Testis (tissue), 3 donors: Measurements from ENCODE around the gene MPRIP. TPM values are rescaled to one million over a fixed set of nuclear protein-coding genes. Genes with fewer than 3 reads are reported as not detected.
A peak's percentile ranks its signal among the peaks of the same experiment; 100 is the strongest.

ENCODE experiments used
- DNase-seq: peaks from one replicate; pipeline ENCODE4 v3.0.0-alpha.2; 2019
- H3K27ac ChIP-seq, 2 donors: fragments of 200-600 bp; sonication (generic); one replicate each; pipeline ENCODE4 v1.5.1; 2019
- H3K27me3 ChIP-seq: fragments of 200-600 bp; sonication (generic); one replicate; pipeline ENCODE4 v1.5.1; 2019
- H3K36me3 ChIP-seq: fragments of 200-600 bp; sonication (generic); one replicate; pipeline ENCODE4 v1.5.1; 2017; ENCODE audit warnings: low read depth; ENCODE audit errors: missing control alignments
- H3K4me1 ChIP-seq: fragments of 200-600 bp; sonication (generic); one replicate; pipeline ENCODE4 v1.5.1; 2019
- H3K4me3 ChIP-seq, 2 donors: fragments of 200-600 bp; sonication (generic); one replicate each; pipeline ENCODE4 v1.5.1; 2017 to 2019
- H3K9me3 ChIP-seq: fragments of 200-600 bp; sonication (generic); one replicate; pipeline ENCODE4 v1.5.1; 2017
- POLR2A ChIP-seq: fragments of 450-650 bp; IDR thresholded peaks from one replicate; pipeline ENCODE4 v1.6.1; 2017; ENCODE audit warnings: antibody characterized with exemption, mild to moderate bottlenecking, moderate library complexity
- WGBS, 2 donors: methylation state at CpG; one replicate each; pipeline ENCODE4 v1.1.5; 2018; 5-methylcytosine and 5-hydroxymethylcytosine counted together
- intact Hi-C: fragments of 100-400 bp; cut with DNase I; formaldehyde crosslinking; loops from one replicate; pipeline ENCODE4 v1.15.1; 2023; ENCODE audit warnings: low total_unique reads
- polyA plus RNA-seq: library from polyadenylated mRNA; stranded (reverse); fragments of 350-450 nt; fragmentation: Illumina TruSeq; extraction: RNeasy Lipid Tissue Mini Kit (QIAGEN cat#74804); gene quantifications from one replicate; pipeline ENCODE4 v1.2.3, GENCODE V29; 2014; ENCODE audit warnings: low read depth, low replicate concordance; ENCODE audit not compliant: insufficient read depth
- total RNA-seq, 2 donors: library from RNA; depleted of rRNA; stranded (reverse); fragments of >200 nt; gene quantifications; one replicate each; pipeline ENCODE4 v1.2.3, GENCODE V29; 2016
- TF ChIP-seq, protein P1 (sequence below), 3 experiments: fragments of 450-650 bp in 2 of 3; fragments of 200-600 bp in 1 of 3; sonication (generic) in 1 of 3; IDR thresholded peaks; one replicate each; pipeline ENCODE4 v1.5.1; 2016 to 2019; ENCODE audit warnings: antibody characterized with exemption in 3 of 3, mild to moderate bottlenecking in 2 of 3, moderate library complexity in 1 of 3

MPRIP gene
- total and polyA plus RNA-seq, 3 donors from 2014 or later, result 191 to 337 (median 304) TPM

DNA sequence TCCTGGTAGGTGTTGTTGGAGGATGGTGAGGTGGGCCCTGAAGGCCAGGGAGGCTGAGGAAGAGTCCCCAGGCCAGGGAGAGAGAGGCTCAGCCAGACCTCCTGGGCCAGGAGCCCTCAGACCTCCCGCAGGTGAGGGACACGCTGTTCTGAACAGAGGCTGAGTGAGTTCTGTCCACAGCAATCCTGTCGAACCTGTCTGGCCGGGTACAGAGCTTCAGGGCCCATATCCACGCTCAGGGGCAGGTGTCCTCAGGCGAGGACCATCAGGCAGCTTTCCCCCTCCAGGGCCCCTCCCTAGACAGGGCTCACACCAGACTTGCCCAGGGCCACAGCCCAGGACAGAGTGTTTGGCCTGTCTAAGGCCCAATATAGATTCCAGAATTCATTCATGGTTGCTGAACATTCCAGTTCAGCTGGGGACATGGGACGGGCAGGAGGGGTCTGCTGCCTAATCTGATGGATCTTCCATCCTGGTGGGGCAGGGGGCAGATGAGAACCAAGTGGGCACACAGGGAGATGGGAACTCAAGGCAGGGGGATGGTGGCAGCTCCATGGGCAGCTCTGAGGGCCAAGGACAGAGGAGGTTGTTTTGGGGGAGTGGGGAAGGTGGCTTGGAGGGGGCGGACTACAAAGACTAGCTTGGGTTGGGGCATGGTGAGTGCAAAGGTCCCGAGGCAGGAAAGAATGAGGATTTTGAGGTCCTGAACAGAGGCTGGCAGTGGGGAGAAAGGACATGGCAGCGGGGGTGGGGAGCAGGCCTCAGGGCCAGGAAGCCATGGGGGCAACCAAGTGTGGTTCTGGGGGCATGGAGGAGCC lies 23.4 kb upstream of the MPRIP start:
- Histone ChIP-seq H3K36me3 (no peaks in the 10 kb centered on the region), H3K9me3 (no peaks in the 10 kb centered on the region), H3K27ac (no peak overlapping the region), H3K4me1 (peaks cover 19% of the 10 kb centered on the region), H3K4me3 (no peak overlapping the region), H3K27me3 (no peaks in the 10 kb centered on the region)
- no peak for DNase-seq
- TF ChIP-seq, protein P1, sequence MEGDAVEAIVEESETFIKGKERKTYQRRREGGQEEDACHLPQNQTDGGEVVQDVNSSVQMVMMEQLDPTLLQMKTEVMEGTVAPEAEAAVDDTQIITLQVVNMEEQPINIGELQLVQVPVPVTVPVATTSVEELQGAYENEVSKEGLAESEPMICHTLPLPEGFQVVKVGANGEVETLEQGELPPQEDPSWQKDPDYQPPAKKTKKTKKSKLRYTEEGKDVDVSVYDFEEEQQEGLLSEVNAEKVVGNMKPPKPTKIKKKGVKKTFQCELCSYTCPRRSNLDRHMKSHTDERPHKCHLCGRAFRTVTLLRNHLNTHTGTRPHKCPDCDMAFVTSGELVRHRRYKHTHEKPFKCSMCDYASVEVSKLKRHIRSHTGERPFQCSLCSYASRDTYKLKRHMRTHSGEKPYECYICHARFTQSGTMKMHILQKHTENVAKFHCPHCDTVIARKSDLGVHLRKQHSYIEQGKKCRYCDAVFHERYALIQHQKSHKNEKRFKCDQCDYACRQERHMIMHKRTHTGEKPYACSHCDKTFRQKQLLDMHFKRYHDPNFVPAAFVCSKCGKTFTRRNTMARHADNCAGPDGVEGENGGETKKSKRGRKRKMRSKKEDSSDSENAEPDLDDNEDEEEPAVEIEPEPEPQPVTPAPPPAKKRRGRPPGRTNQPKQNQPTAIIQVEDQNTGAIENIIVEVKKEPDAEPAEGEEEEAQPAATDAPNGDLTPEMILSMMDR (IDR thresholded peaks at IDR 0.05), result no peak
- TF ChIP-seq POLR2A, result no peak
- WGBS, 2 donors, result 85 to 91% methylated on average over 4 to 10 of the region's 10 CpGs
- intact Hi-C loops, result no loop called here

- H3K27ac ChIP-seq, result no peak overlapping the region
- no peak for DNase-seq
- no peak overlapping the region for H3K4me3 ChIP-seq
- H3K4me1 ChIP-seq, result peaks cover 19% of the 10 kb centered on the region
- intact Hi-C loops, result no loop called here
- no peaks in the 10 kb centered on the region for H3K9me3 ChIP-seq
- TF ChIP-seq, protein P1 (IDR thresholded peaks at IDR 0.05), result no peak
- TF ChIP-seq POLR2A, result no peak
- H3K27me3 ChIP-seq, result no peaks in the 10 kb centered on the region
- 93 to 96% methylated on average over 5 of the region's 5 CpGs for WGBS, 2 donors
- no peaks in the 10 kb centered on the region for H3K36me3 ChIP-seq
Observed at GRCh38 chr17:17019430-17019762, 22.9 kb upstream of the MPRIP start.

DNA sequence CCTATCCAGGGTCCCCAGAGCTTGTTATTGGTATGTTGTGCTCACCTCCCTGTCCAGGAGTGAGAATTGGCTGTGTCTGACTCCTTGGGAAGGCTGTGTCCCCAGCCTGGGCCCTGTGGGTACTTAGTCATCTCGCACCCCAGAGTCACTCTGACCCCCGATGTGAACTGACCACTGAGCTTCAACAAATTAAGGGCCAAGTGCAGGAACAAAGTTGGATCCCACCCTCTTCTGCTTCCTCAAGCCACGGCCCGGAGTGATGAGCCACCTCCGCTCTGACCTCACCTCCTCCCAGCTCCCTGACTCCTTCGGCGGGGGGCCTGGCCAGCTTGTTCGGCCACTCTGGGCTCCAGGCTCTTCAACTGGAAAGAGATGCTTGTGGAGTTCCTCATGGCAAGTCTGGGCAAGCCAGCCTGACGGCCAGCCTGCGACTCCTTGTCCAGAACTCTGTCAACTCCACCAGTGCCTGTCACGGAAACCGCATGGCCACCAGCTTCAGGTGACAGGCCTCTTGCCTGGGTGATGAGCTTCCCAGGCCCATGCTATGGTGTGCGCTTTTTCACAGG lies 22.3 kb upstream of the MPRIP start:
- peaks cover 19% of the 10 kb centered on the region for H3K4me1 ChIP-seq
- DNase-seq, result no peak
- TF ChIP-seq, protein P1 (IDR thresholded peaks at IDR 0.05), result no peak
- no peak for TF ChIP-seq POLR2A
- peak overlapping the region in 1 of 2 donors; percentile 5 for H3K27ac ChIP-seq
- intact Hi-C loops, result no loop called here
- no peaks in the 10 kb centered on the region for H3K27me3 ChIP-seq
- no peaks in the 10 kb centered on the region for H3K9me3 ChIP-seq
- H3K36me3 ChIP-seq, result no peaks in the 10 kb centered on the region
- H3K4me3 ChIP-seq, result no peak overlapping the region
- WGBS, 2 donors, result 96 to 98% methylated on average over 7 to 13 of the region's 13 CpGs

GRCh38 chr17:17020821-17021193 lies 21.4 kb upstream of the MPRIP start:
- Histone ChIP-seq H3K36me3 (no peaks in the 10 kb centered on the region), H3K4me3 (no peak overlapping the region), H3K9me3 (no peaks in the 10 kb centered on the region), H3K27me3 (no peaks in the 10 kb centered on the region), H3K4me1 (peaks cover 19% of the 10 kb centered on the region), H3K27ac (peak overlapping the region; percentile 47 to 69)
- WGBS, 2 donors, result 85 to 86% methylated on average over 8 of the region's 8 CpGs
- TF ChIP-seq POLR2A, result no peak
- TF ChIP-seq, protein P1 (IDR thresholded peaks at IDR 0.05), result no peak
- DNase-seq, result no peak
- intact Hi-C loops, result no loop called here
